ENCODE results near the gene CEP131.
"Not testable (repeated sequence)": the region's sequence is repeated elsewhere in the genome, so short reads cannot be mapped to it uniquely, and the experiment has no call there.

The CEP131 gene

GRCh38 chr17:81238490-81238814 is 15.7 kb upstream of the CEP131 start:
- no peak for DNase-seq

GRCh38 chr17:81237591-81238489 is 15.1 kb upstream of the CEP131 start:
- DNase-seq: peak; percentile 82

GRCh38 chr17:81236784-81237183 is 14.0 kb upstream of the CEP131 start:
- DNase-seq: no peak

GRCh38 chr17:81235822-81236740 is 13.3 kb upstream of the CEP131 start:
- DNase-seq: no peak

- DNase-seq: no peak
Measured at GRCh38 chr17:81234940-81235821, 12.4 kb upstream of the CEP131 start.

- no peak for DNase-seq
Measured at GRCh38 chr17:81234506-81234855, 11.7 kb upstream of the CEP131 start.

GRCh38 chr17:81233811-81234505 is 11.2 kb upstream of the CEP131 start:
- no peak for DNase-seq

GRCh38 chr17:81233316-81233715 is 10.6 kb upstream of the CEP131 start:
- DNase-seq: no peak

- DNase-seq: no peak
Measured at GRCh38 chr17:81232616-81233241, 10.0 kb upstream of the CEP131 start.

- DNase-seq: no peak
Measured at GRCh38 chr17:81231766-81232581, 9.2 kb upstream of the CEP131 start.

GRCh38 chr17:81231121-81231645 is 8.4 kb upstream of the CEP131 start:
- no peak for DNase-seq

GRCh38 chr17:81230043-81230820 is 7.5 kb upstream of the CEP131 start:
- peak; percentile 71 for DNase-seq

GRCh38 chr17:81229666-81229920 is 6.8 kb upstream of the CEP131 start:
- DNase-seq: no peak

- no peak for DNase-seq
Measured at GRCh38 chr17:81228834-81229665, 6.3 kb upstream of the CEP131 start.

GRCh38 chr17:81228420-81228819 is 5.7 kb upstream of the CEP131 start:
- DNase-seq: no peak

GRCh38 chr17:81227630-81228029 is 4.9 kb upstream of the CEP131 start:
- not testable (repeated sequence) for DNase-seq

- DNase-seq: peak; percentile 79
Measured at GRCh38 chr17:81223762-81224130, 981 bp upstream of the CEP131 start.

- DNase-seq: no peak
Measured at GRCh38 chr17:81222620-81222905, 202 bp downstream of the CEP131 start.

- DNase-seq: peak; percentile 52
Measured at GRCh38 chr17:81221842-81222619, 734 bp downstream of the CEP131 start.
